GM10266 (cell line): ENCODE data around the gene KRT76.
A peak's percentile ranks its signal among the peaks of the same experiment; 100 is the strongest.

ENCODE experiments used
- DNase-seq: peaks from one replicate; pipeline ENCODE4 v3.0.0; 2012; ENCODE audit errors: extremely low spot score
- CTCF ChIP-seq: IDR thresholded peaks from 2 replicates; pipeline ENCODE4 v1.5.1; 2012; ENCODE audit warnings: mild to moderate bottlenecking, low read depth; ENCODE audit not compliant: control insufficient read depth, insufficient read depth; ENCODE audit errors: missing control alignments

The KRT76 gene

GRCh38 chr12:52742196-52742580 lies 35.0 kb downstream of the KRT76 start:
- no peak for TF ChIP-seq CTCF
- no peak for DNase-seq

- no peak for TF ChIP-seq CTCF
- peak; percentile 57 for DNase-seq
These were observed 35.6 kb downstream of the KRT76 start for GRCh38 chr12:52741375-52742195.

GRCh38 chr12:52740584-52740983 lies 36.6 kb downstream of the KRT76 start:
- TF ChIP-seq CTCF: no peak

DNA sequence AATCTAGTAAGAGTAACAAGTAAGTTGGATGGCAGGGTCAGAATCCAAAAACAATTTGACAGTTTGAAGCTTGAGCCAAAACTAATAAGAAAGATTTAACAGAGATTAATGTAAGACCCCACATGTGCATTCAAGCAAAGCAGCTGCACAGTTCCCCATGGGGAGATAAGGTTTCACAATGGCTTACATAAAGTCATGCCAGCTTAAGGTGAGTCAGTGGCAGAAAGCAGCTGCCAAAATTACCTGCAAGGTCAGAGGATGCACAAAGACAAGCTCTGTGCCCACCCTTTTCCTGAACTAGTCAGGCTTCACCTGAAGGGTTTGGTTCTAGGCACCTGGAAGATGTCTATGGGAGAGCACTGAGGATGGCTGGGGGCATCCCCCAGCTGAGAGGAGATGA lies 37.2 kb downstream of the KRT76 start:
- DNase-seq: no peak
- no peak for TF ChIP-seq CTCF

More at GRCh38 chr12:52740584-52740983, 36.6 kb downstream of the KRT76 start:
- no peak for DNase-seq

DNA sequence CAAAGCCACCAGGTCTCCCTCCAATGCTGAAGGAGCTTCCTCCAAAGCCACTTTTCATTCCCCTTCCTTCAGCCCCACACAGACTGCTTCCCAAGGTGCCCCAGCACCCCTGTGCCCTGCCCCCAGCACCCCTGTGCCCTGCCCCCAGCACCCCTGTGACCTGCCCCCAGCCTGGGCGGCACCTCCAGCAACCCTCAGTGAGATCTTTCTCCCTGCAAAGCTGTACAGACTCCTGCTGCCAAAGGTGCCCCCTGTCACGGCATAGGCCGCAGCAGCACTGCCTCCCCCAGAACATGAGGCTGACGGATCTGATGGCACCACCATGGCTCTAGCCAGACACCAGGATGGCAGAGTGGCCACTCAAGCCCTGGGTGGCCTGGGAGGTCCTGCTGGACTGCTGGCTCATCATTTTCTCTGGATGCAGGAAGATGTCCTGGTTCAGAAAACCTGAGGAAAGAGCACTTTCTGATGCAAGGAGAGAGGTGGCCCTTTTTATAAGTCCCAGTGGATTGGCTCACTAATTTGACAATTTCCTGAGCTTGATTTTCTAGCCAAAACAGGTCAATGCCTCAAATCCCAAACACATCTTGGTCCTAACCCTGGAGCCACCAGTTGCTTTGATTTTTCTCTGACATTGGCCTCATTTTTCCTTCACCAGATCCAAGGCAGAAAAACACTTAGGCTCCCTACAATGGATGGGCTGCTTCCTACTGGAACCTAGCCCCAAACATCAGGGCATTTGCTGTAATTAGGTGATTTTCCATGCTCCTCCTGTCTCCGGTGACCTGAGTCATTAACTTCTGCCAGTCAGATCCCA lies 41.1 kb downstream of the KRT76 start:
- DNase-seq: no peak
- TF ChIP-seq CTCF: no peak

GRCh38 chr12:52735106-52735505 lies 42.0 kb downstream of the KRT76 start:
- TF ChIP-seq CTCF: no peak
- DNase-seq: no peak

GRCh38 chr12:52730793-52731192 lies 46.4 kb downstream of the KRT76 start:
- no peak for TF ChIP-seq CTCF
- no peak for DNase-seq
